Lower leg skin (tissue), 3 donors: ENCODE data around the gene MXD1.

Source experiments
- POLR2A ChIP-seq, 2 donors: fragments of 450-650 bp; IDR thresholded peaks; one replicate each; pipeline ENCODE4 v1.6.1; 2016 to 2017; ENCODE audit warnings: antibody characterized with exemption in 2 of 2, mild to moderate bottlenecking in 1 of 2, moderate library complexity in 1 of 2
- TF ChIP-seq, protein P1 (sequence below), 3 donors: fragments of 450-650 bp; IDR thresholded peaks; one replicate each; pipeline ENCODE4 v1.5.1; 2016; ENCODE audit warnings: antibody characterized with exemption in 3 of 3, mild to moderate bottlenecking in 3 of 3, moderate library complexity in 2 of 3

DNA sequence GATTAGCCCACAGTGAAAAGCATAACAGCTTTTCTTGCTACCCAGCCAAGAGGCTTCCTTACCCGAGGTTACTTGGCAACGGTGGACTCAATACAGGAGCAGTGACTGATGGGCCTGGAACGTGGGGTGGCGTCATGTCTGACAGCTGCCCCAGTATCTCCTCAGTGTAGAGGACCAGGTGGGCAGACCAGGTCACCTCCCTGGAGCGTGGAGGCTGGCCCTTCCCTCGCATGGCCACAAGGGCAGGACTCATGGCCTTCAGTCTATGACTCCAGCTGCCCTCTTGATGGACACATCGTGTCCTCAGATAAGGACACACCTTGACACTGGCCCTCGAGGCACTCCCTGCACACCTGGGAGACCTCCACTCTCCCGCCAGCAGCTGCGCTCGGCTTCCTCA is 40.1 kb downstream of the MXD1 start:
- TF ChIP-seq, protein P1, sequence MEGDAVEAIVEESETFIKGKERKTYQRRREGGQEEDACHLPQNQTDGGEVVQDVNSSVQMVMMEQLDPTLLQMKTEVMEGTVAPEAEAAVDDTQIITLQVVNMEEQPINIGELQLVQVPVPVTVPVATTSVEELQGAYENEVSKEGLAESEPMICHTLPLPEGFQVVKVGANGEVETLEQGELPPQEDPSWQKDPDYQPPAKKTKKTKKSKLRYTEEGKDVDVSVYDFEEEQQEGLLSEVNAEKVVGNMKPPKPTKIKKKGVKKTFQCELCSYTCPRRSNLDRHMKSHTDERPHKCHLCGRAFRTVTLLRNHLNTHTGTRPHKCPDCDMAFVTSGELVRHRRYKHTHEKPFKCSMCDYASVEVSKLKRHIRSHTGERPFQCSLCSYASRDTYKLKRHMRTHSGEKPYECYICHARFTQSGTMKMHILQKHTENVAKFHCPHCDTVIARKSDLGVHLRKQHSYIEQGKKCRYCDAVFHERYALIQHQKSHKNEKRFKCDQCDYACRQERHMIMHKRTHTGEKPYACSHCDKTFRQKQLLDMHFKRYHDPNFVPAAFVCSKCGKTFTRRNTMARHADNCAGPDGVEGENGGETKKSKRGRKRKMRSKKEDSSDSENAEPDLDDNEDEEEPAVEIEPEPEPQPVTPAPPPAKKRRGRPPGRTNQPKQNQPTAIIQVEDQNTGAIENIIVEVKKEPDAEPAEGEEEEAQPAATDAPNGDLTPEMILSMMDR (IDR thresholded peaks at IDR 0.05): no peak
- TF ChIP-seq POLR2A (IDR thresholded peaks at IDR 0.05): no peak
